HCT116 (cell line): ENCODE data around the gene STON2. TPM values are rescaled to one million over a fixed set of nuclear protein-coding genes. Genes with fewer than 3 reads are reported as not detected.

Experiments used
- ATAC-seq: fragments of 200-7000 bp; cut with Tn5 transposase; 2 replicates; pipeline ENCODE4 v1.9.1; 2020; ENCODE audit warnings: mild to moderate bottlenecking, moderate library complexity
- BruUV-seq: library from RNA; stranded (reverse); fragments of 400-500 nt; replicated peaks from 2 replicates; lab custom pipeline; 2021; lab: Mats Ljungman, UMichigan
- CTCF ChIA-PET: fragments of 300-600 bp; sonication (Branson Sonifier 250); formaldehyde crosslinking; loops from one replicate; lab custom pipeline; 2021; ENCODE audit warnings: antibody characterized with exemption; lab: Charles Lee
- POLR2A ChIA-PET: fragments of 300-600, 350-600 bp; sonication (Branson Sonifier 250); formaldehyde crosslinking; loops from one replicate; lab custom pipeline; 2021; ENCODE audit warnings: antibody characterized with exemption; lab: Charles Lee
- RAD21 ChIA-PET, 2 experiments: fragments of 300-600 bp; sonication (Branson Sonifier 250); formaldehyde crosslinking; loops; one replicate each; lab custom pipeline; 2023; ENCODE audit warnings: low total read pairs in 2 of 2; ENCODE audit not compliant: uncharacterized antibody in 2 of 2, unreplicated experiment in 2 of 2, low non-redundant PET in 1 of 2; lab: Charles Lee
- DNase-seq: peaks from one replicate; pipeline ENCODE4 v3.0.0-alpha.2; 2010; ENCODE audit warnings: low read depth, low spot score
- H2AFZ ChIP-seq: fragments of 200-600 bp; shearing (Covaris generic), sonication (generic); 2 replicates; pipeline ENCODE4 v1.6.1; 2017; ENCODE audit warnings: low read depth, mixed run types, mixed read lengths, antibody characterized with exemption, low read length; ENCODE audit not compliant: poor library complexity, severe bottlenecking
- H3K27ac ChIP-seq: 2 replicates; pipeline ENCODE4 v1.5.1; 2012; ENCODE audit warnings: low read depth, low read length
- H3K27me3 ChIP-seq: fragments of 200-600 bp; sonication (generic); 2 replicates; pipeline ENCODE4 v1.6.1; 2016; ENCODE audit warnings: mixed run types, low read length, mixed read lengths; ENCODE audit not compliant: insufficient read depth
- H3K36me3 ChIP-seq, 2 experiments: fragments of 200-500 bp in 1 of 2; fragments of 200-600 bp in 1 of 2; sonication (Bioruptor generic) in 1 of 2; sonication (generic) in 1 of 2; 2 replicates each; pipeline versions ENCODE4 v1.5.1 to v1.6.1; 2014 to 2016; ENCODE audit warnings: low read length in 2 of 2, inconsistent platforms in 1 of 2, mixed read lengths in 1 of 2, mixed run types in 1 of 2; ENCODE audit not compliant: insufficient read depth in 2 of 2, control insufficient read depth in 1 of 2
- H3K4me1 ChIP-seq, 2 experiments: fragments of 200-600 bp in 1 of 2; sonication (generic) in 1 of 2; 2 replicates each; pipeline versions ENCODE4 v1.5.1 to v1.6.1; 2012 to 2017; ENCODE audit warnings: low read length in 2 of 2, inconsistent platforms in 1 of 2, mild to moderate bottlenecking in 1 of 2, mixed read lengths in 1 of 2, mixed run types in 1 of 2, moderate library complexity in 1 of 2; ENCODE audit not compliant: insufficient read depth in 2 of 2, control insufficient read depth in 1 of 2
- H3K4me2 ChIP-seq: fragments of 200-600 bp; sonication (generic); 2 replicates; pipeline ENCODE4 v1.6.1; 2017; ENCODE audit warnings: mixed run types, low read length, mixed read lengths
- H3K4me3 ChIP-seq, 2 experiments: fragments of 200-600 bp in 1 of 2; sonication (generic) in 1 of 2; replicated peaks in 1 of 2; 2 replicates each; pipeline ENCODE4 v1.5.1; 2011 to 2016; ENCODE audit warnings: low read length in 2 of 2, control low read depth in 1 of 2, low read depth in 1 of 2, mild to moderate bottlenecking in 1 of 2, mixed read lengths in 1 of 2, mixed run types in 1 of 2
- H3K79me2 ChIP-seq: fragments of 200-600 bp; sonication (generic); 2 replicates; pipeline ENCODE4 v1.6.1; 2017; ENCODE audit warnings: mild to moderate bottlenecking, mixed run types, low read length, moderate library complexity, mixed read lengths; ENCODE audit not compliant: insufficient read depth
- H3K9ac ChIP-seq: fragments of 200-600 bp; sonication (generic); 2 replicates; pipeline ENCODE4 v1.6.1; 2016; ENCODE audit warnings: low read length, mixed read lengths
- H3K9me2 ChIP-seq: fragments of 200-600 bp; sonication (generic), shearing (Covaris generic); 2 replicates; pipeline ENCODE4 v1.6.1; 2017; ENCODE audit warnings: mixed run types, mild to moderate bottlenecking, moderate library complexity; ENCODE audit not compliant: insufficient read depth
- H3K9me3 ChIP-seq, 2 experiments: fragments of 200-500 bp in 1 of 2; fragments of 200-600 bp in 1 of 2; sonication (Bioruptor generic) in 1 of 2; sonication (generic) in 1 of 2; 2 replicates each; pipeline ENCODE4 v1.6.1; 2014 to 2017; ENCODE audit warnings: low read length in 2 of 2, mixed read lengths in 2 of 2, inconsistent platforms in 1 of 2, low read depth in 1 of 2, mild to moderate bottlenecking in 1 of 2, mixed run types in 1 of 2, moderate library complexity in 1 of 2; ENCODE audit not compliant: control insufficient read depth in 1 of 2, insufficient read depth in 1 of 2
- H4K20me1 ChIP-seq: fragments of 200-600 bp; sonication (generic), shearing (Covaris generic); 2 replicates; pipeline ENCODE4 v1.6.1; 2017; ENCODE audit warnings: mixed run types, mild to moderate bottlenecking, moderate library complexity; ENCODE audit not compliant: insufficient read depth
- CBX3 ChIP-seq: IDR thresholded peaks from 2 replicates; pipeline ENCODE4 v1.6.1; 2012; ENCODE audit warnings: low read depth
- CEBPB ChIP-seq: IDR thresholded peaks from 2 replicates; pipeline ENCODE4 v1.6.1; 2012; ENCODE audit warnings: low read depth
- EGR1 ChIP-seq: IDR thresholded peaks from 2 replicates; pipeline ENCODE4 v1.6.1; 2012; ENCODE audit warnings: low read depth
- FOSL1 ChIP-seq: IDR thresholded peaks from 2 replicates; pipeline ENCODE4 v1.6.1; 2012; ENCODE audit warnings: low read depth
- JUND ChIP-seq: IDR thresholded peaks from 2 replicates; pipeline ENCODE4 v1.6.1; 2012
- POLR2A ChIP-seq: IDR thresholded peaks from 2 replicates; pipeline ENCODE4 v1.7.0; 2011; ENCODE audit warnings: borderline replicate concordance; ENCODE audit not compliant: insufficient read depth, insufficient read length; ENCODE audit errors: extremely low read depth
- SIN3A ChIP-seq: IDR thresholded peaks from 2 replicates; pipeline ENCODE4 v1.6.1; 2012; ENCODE audit warnings: low read depth
- TCF7L2 ChIP-seq: IDR thresholded peaks from 2 replicates; pipeline ENCODE4 v1.7.0; 2011; ENCODE audit warnings: borderline replicate concordance, inconsistent platforms; ENCODE audit not compliant: insufficient read depth, insufficient read length; ENCODE audit errors: extremely low read depth
- ZNF274 ChIP-seq: fragments of 200-500 bp; sonication (Bioruptor generic); IDR thresholded peaks from 2 replicates; pipeline ENCODE4 v1.6.1; 2014; ENCODE audit warnings: mild to moderate bottlenecking, low read depth, low read length, inconsistent platforms
- intact Hi-C: fragments of 100-400 bp; cut with micrococcal nuclease; formaldehyde crosslinking; loops from 2 replicates; pipeline ENCODE4 v1.10.0; 2022
- total RNA-seq: library from RNA; stranded (reverse); gene quantifications from one replicate; pipeline ENCODE4 v1.2.1, GENCODE V29; 2021; ENCODE audit not compliant: unreplicated experiment
- TF ChIP-seq, protein P1 (sequence below): IDR thresholded peaks from 2 replicates; pipeline ENCODE4 v1.6.1; 2012; ENCODE audit warnings: low read depth
- TF ChIP-seq, protein P2 (sequence below): IDR thresholded peaks from 2 replicates; pipeline ENCODE4 v1.6.1; 2011; ENCODE audit warnings: mild to moderate bottlenecking, low read length, moderate library complexity; ENCODE audit not compliant: insufficient replicate concordance; ENCODE audit errors: extremely low read depth
- TF ChIP-seq, protein P3 (sequence below): IDR thresholded peaks from 2 replicates; pipeline ENCODE4 v1.6.1; 2012
- TF ChIP-seq, protein P4 (sequence below): IDR thresholded peaks from 2 replicates; pipeline ENCODE4 v1.6.1; 2012

The STON2 gene
- total RNA-seq, 1 experiment from 2014 or later: 4.1 TPM

DNA sequence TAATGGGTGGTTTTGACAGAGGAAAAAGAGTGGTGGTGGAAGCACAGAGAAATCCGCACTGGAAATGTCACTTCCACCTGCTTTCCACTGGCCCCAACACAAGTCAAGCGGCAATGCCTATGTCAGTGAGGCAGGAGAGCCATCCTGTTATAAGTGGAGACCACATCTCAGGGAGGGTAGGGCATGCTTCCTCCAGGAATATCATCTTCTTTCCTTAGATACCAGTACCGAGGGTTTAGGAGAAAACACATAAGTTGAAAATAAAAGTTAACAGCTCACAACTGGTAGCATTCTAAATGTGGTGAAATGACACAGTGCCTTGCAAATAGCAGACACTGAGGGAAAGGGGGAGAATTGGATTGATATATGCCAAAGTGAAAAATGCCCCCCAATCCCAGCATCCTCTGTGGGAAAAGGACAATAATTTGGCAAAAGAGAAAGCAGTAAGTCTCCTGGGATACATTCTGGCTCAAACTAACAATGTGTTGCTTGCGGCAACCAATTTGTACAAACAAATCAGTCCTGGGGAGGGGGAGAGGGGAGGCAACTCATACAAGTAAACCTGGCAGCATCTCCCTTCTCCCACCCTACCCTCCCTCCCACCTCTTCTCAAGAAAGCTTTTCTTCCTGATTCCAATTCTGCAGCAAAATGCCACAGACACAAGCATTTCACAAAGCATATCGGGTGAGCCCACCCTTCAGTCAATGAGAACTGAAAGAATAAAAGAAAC, 57.1 kb downstream of the STON2 start:
- Histone ChIP-seq H4K20me1 (no peaks in the 10 kb centered on the region), H3K27ac (no peak overlapping the region), H3K27me3 (no peaks in the 10 kb centered on the region), H3K9me2 (no peaks in the 10 kb centered on the region), H3K4me2 (no peak overlapping the region), H3K36me3 (no peaks in the 10 kb centered on the region), H3K4me3 (no peak overlapping the region), H3K79me2 (no peaks in the 10 kb centered on the region), H3K9me3 (no peaks in the 10 kb centered on the region), H2AFZ (no peak overlapping the region), H3K9ac (no peak overlapping the region), H3K4me1 (no peaks in the 10 kb centered on the region)
- intact Hi-C loops: no loop called here
- BruUV-seq: no TSS peak
- ChIA-PET POLR2A (no interaction called here), RAD21 (no interaction called here), CTCF (no interaction called here)
- DNase-seq (no peak), ATAC-seq (no peak)
- TF ChIP-seq CEBPB (no peak), SIN3A (no peak), TCF7L2 (no peak), FOSL1 (no peak), CBX3 (no peak), JUND (no peak), ZNF274 (no peak), POLR2A (no peak), EGR1 (no peak)
- TF ChIP-seq, protein P1, sequence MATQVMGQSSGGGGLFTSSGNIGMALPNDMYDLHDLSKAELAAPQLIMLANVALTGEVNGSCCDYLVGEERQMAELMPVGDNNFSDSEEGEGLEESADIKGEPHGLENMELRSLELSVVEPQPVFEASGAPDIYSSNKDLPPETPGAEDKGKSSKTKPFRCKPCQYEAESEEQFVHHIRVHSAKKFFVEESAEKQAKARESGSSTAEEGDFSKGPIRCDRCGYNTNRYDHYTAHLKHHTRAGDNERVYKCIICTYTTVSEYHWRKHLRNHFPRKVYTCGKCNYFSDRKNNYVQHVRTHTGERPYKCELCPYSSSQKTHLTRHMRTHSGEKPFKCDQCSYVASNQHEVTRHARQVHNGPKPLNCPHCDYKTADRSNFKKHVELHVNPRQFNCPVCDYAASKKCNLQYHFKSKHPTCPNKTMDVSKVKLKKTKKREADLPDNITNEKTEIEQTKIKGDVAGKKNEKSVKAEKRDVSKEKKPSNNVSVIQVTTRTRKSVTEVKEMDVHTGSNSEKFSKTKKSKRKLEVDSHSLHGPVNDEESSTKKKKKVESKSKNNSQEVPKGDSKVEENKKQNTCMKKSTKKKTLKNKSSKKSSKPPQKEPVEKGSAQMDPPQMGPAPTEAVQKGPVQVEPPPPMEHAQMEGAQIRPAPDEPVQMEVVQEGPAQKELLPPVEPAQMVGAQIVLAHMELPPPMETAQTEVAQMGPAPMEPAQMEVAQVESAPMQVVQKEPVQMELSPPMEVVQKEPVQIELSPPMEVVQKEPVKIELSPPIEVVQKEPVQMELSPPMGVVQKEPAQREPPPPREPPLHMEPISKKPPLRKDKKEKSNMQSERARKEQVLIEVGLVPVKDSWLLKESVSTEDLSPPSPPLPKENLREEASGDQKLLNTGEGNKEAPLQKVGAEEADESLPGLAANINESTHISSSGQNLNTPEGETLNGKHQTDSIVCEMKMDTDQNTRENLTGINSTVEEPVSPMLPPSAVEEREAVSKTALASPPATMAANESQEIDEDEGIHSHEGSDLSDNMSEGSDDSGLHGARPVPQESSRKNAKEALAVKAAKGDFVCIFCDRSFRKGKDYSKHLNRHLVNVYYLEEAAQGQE: no peak
- TF ChIP-seq, protein P2, sequence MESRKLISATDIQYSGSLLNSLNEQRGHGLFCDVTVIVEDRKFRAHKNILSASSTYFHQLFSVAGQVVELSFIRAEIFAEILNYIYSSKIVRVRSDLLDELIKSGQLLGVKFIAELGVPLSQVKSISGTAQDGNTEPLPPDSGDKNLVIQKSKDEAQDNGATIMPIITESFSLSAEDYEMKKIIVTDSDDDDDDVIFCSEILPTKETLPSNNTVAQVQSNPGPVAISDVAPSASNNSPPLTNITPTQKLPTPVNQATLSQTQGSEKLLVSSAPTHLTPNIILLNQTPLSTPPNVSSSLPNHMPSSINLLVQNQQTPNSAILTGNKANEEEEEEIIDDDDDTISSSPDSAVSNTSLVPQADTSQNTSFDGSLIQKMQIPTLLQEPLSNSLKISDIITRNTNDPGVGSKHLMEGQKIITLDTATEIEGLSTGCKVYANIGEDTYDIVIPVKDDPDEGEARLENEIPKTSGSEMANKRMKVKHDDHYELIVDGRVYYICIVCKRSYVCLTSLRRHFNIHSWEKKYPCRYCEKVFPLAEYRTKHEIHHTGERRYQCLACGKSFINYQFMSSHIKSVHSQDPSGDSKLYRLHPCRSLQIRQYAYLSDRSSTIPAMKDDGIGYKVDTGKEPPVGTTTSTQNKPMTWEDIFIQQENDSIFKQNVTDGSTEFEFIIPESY: no peak
- TF ChIP-seq, protein P3, sequence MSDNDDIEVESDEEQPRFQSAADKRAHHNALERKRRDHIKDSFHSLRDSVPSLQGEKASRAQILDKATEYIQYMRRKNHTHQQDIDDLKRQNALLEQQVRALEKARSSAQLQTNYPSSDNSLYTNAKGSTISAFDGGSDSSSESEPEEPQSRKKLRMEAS: no peak
- TF ChIP-seq, protein P4, sequence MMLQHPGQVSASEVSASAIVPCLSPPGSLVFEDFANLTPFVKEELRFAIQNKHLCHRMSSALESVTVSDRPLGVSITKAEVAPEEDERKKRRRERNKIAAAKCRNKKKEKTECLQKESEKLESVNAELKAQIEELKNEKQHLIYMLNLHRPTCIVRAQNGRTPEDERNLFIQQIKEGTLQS: no peak
